HG03565 (cell line): ENCODE data around the gene GRM1.

Source experiments
- ATAC-seq: cut with Tn5 transposase; IDR thresholded peaks from one replicate; pipeline ENCODE4 v1.9.1; 2021; ENCODE audit warnings: mild to moderate bottlenecking, moderate library complexity; ENCODE audit not compliant: unreplicated experiment

The GRM1 gene

DNA sequence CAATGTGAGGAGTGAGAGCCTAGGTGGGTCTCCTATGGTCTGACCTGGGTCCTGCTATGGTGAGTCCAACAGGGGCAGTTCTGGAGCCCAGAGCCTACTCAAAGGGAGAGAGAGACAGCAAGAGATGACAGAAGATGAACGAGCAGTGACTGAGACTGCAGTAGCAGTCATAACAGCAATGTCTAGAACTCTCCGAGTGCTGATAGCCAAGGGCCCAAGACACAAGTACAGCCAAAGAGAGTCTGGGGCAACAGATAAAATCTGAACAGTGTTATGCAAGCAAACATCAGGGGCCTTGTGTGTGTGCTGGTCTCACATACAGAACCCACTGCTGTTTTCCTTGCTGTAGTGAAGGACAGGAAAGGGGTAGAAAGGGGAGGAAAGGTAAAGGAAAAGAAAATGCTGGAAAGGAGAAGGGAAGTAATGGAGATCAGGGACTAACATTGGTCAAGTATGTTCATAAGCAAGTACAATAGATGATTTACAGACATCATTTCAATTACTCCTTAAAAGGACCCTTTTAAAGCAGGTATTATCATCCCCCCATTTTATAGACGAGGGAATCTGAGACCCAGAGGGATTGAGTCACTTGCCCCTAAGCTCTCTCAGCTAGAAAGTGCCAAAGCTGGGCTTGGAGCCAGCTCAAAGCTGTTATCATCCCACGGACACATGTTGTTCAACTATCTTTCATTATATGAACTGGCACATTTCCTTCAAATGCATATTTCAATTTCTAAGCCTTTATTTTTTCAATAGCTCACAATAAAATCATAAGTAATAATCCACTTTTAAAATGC, 332.5 kb downstream of the GRM1 start:
- no peak for ATAC-seq

DNA sequence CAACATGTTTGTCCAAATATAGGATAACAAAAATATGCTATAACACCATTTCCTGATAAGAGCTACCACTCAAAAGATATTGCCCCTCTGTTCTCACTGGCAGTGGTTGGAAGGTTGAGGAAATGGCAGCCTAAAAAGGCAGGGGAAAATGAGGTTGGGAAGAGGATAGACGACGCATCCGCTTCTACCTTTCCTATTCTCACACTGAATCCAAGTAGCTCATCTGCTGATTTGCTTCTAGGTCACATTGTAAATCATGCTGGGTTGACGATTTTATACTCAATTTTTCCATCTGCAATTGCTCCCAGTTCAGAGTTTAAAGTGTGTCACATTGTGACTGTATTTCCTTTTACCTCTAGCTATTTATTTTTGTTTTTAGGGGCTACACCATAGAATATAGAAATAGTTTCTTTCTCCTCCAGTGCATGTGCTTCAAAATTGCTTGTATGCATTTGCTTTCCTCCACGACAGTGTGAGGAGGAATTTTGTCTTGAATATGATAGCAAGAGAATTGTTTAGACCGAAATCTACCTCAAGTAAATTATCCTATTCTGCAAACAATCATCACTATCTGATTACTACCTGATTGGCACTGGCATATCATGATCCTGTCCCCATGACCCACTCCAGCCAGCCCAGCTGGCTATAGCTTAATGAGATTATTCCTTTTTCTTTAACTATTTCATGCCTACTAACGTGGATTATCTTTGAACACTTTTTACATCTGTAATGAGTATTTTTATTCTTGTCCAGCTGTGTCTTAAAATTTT, 335.2 kb downstream of the GRM1 start:
- ATAC-seq = no peak

DNA sequence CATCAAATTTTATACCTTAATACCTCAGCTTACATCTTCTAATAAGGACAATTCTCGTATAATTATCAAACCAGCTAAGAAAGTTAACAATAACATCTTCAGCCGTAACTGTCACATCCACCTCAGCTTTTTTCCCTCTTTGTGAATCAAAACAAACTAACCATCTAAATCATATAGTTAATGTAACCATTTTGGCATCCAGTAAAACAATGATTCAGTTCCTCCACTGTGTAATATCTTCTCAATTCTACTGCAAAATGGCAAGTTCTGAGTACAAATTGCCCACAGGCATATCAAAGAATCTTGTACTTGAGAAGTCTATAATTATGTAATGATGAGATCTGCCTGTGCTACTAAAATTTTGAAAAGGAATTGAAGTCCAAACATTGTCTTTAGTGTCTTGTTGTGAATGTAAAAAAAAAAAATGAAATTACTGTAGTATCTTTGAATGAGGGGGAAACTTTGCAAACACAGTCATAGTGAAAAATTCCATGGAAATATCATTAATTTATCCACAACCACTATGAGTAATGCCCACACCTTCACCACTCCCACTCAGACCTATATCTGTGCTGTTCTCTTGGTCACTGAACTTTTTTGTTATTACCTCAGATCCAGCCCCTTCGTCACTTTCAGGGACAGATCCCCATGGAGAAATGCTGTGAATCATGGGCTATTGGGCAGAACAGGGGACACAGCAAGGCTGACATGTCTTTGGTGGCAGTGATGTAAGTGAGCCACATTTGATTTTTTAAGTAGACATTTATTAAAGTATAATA, 336.1 kb downstream of the GRM1 start:
- ATAC-seq = no peak

DNA sequence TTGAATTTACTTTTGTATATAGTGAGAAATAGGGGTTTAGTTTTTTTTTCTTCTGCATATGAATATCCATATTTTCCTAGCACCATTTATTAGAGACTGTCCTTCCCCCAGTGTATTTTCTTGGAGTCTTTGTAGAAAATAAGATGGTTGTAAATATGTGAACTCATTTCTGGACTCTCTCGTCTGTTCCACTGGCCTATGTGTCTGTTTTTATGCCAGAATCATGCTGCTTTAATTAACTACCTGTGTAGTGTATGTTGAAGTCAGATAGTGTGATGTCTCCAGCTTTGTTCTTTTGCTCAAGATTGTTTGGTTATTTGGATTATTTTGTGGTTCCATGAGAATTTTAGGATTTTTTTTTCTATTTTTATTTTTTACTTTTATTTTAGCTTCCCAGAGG, 338.2 kb downstream of the GRM1 start:
- no peak for ATAC-seq

DNA sequence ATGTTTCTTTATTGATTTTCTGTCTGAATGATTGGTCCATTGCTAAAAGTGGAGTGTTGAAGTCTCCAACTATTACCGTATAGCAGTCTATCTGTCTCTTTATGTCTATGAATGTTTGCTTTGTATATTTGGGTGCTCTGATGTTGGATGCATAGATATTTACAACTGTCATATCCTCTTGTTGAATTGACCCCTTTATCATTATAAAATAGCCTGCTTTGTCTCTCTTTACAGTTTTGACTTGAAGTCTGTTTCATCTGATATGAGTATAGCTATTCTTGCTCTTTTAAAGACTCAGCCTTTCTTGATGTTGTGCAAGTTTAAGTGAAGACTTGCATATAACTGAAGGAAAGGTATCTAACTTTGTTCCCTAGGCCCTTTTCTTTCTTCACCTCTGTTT, 341.0 kb downstream of the GRM1 start:
- ATAC-seq = no peak

DNA sequence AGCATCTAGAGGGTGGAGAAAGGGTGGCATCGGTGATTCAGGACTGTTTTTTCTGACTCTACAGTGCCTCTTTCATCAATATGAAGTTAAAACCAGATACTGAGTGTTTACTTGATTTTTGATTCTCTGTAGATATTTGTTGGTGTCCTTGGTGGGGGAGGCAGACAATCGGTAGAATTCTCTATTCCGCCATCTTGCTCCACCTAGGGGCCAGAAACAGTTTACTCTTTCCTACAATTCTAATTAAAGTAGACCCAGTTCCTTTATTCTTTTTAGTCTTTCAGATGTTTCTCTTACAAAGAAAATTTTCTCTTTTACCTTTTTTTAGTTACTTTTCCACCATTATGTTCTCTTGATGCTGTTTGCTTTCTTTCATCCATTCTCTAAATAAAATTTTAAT, 352.6 kb downstream of the GRM1 start:
- no peak for ATAC-seq

DNA sequence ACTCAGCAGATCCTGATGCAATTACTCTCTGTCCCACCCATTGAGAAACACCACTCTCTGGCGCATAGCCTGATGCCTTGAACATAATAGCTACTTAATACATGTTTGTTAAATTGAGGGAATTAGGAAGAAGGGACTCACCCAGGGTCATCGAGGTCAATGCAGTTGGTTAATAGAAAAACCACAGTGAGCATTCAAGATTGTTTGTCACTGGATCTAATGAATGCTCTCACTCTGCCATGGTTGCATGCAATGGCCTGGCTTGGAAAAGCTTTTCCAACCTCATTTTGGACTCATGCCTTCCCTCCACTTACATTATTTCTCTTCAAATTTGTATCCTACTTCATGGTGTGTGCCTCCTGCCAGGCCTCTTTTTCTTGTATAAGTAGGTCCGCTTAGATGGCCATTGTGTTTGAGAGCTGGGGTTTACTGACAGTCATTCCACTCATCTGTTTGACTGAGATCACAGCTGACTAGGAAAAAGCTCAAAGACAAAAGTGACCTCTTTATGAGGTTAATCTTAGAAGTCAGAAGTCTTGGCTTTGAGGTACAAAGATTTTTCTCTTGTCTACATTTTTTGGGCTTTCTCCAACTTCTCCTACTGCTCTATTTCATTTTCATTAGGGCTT, 360.0 kb downstream of the GRM1 start:
- no peak for ATAC-seq

DNA sequence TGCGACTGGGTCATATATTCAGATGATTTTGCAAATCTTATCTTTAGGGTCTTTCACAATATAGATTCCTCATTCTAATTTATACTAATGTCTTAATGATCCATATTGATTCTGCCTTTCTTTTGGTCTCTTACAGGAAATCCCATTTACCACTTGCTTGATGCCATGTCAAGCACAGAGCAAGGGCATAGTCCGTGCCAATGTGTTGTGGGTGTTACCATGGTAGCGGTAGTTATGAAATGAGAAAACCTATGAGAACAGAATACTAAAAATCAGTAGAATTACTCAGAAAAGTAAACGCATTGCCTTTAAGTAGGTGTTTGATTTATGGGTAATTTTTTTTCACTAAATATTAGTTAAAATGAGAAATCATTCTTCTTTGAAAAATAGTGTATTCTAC, 360.9 kb downstream of the GRM1 start:
- no peak for ATAC-seq

DNA sequence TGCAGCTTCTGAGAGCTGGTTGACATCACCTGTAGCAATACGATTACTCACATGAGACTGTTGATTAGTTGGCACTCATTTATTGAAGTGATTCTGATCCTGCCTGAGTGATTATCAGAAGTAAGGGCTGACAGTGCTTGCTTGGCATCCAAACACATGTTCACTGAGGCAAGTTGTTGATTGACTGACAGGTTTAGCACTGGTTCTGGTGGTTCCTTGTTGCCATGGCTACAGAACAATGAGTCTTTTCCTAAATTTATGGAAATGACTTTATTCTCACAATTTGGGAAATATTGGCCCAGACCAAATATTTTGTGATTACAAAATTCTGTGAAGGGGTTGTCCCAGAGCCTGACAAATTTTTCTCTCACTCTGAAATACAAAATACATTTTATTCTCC, 368.8 kb downstream of the GRM1 start:
- ATAC-seq = no peak

DNA sequence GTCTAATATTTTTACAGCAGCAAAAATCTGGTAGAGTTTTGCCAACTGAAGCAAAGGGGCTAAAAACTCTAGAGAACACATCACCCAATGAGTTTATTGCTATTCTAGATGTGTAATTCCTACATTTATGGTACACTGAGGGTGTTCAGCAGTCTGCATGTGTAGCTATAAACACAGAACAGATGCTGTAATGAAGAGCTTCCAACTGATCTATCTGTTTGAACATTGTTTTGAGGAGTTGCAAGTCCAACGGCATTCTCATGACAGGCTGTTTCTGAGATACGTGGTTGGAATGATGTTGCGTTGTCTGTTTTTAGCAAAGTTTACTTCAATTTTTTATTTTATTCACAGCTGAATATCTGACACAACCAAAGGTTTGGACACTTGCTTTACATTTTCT, 373.6 kb downstream of the GRM1 start:
- no peak for ATAC-seq

DNA sequence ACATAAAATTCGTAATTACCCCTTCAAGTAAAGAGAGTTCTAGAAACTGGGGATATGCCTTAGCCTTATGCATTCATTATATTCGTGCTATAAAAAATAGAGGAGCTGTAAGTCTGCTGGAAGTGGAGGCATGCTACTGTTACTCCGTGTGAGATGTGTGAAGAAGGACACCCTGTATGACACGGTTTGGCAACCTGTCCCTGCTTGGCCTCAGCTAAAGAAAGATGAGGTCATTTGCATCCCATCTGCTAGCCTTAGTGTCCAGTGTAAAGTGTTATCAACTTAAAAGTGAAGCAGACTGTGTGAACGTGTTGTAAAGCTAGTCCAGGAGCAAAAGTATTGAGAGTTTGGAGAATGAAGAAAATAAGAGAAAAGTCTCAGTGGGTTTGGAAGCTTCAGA, 379.7 kb downstream of the GRM1 start:
- ATAC-seq = no peak

DNA sequence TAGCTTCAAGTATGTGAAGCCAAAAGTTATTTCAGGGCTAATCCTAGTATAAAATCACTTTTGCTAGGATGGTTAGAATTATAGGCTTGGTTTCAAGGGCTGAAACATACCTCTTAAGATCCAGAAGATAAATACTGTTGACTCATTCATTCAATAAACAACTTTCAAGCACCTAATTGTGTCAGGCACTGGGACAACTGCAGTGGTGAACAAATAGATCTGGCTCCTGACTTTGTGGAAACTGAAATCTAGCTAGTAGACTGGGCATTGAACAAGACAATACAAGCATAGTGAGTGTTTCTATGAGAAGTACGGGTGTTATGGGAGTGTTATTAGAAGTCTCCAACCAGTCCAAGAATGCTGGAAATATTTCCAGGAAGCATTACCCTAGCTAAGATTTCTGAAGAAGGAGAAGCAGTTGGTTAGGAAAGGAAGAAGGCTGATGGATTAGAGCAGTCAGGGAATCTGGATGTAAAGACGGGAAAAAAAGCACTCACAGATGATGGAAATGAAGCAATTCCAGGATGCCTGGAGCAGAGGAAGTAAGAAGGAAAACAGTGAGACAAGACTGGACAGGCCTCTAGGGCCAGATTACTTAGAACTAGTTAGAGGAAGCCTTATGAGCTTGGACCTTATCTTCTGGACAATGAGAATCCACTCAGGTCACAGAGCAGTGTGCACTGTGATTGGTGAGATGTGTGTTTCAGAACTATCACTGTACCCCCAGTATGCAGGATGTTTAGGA, 382.2 kb downstream of the GRM1 start:
- ATAC-seq = no peak

DNA sequence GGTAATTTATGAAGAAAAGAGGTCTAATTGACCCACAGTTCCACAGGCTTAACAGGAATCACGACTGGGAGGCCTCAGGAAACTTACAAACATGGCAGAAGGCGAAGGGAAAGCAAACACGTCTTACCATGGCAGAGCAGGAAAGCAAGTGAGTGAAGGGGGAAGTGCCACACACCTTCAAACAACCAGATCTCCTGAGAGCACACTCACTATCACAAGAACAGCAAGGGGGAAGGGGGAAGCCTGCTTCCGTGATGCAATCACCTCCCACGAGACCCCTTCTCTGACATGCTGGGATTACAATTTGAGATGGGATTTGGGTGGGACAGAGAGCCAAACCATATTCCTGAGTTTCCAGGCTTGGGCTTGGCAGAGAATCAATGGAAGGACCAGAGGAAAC, 390.7 kb downstream of the GRM1 start:
- no peak for ATAC-seq

DNA sequence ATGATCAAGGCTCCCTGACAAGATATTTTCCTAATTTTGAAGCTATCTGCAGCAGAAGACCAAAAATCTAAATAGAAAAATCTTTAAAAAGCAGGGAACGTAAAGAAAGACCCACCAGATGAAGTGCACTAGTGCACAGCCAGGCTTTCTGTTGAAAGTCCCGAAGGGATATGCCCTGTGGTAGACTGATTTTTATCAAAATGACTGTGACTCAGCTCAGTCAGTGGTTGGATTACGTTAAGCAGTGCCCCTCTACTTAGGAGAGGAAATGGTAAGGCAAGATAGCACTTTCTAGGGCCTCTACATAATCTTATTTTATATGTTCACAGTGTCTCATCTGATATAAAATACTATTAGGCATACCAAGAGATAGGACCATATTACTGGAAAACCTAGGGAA, 391.4 kb downstream of the GRM1 start:
- ATAC-seq = no peak

DNA sequence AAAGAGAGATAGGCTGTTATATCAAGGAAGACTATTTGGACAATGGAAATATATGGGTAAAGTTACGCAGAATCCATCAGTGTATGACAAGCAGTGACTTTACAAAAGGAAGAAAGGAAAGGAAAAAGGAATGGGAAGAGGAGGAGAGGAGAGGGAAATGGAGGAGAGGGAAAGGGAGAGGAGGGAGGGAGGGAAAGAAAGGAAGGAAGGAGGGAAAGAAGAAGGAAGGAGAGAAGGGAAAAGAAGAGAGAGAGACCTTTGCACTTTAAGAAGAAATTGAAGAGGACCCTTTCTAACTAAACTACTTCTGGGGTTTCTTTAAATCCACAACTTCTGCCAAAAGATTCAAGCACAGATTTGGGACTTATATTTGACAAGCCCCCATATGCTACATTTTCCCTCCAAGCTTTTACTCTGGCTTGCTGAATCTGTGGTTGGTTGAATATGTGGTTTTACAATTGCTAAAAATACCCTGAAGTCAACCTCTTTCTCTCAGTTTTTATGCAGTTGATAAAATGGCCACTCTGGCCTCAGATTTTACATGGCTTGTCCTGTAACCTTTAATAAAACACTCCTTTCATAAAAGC, 394.0 kb downstream of the GRM1 start:
- ATAC-seq = no peak

DNA sequence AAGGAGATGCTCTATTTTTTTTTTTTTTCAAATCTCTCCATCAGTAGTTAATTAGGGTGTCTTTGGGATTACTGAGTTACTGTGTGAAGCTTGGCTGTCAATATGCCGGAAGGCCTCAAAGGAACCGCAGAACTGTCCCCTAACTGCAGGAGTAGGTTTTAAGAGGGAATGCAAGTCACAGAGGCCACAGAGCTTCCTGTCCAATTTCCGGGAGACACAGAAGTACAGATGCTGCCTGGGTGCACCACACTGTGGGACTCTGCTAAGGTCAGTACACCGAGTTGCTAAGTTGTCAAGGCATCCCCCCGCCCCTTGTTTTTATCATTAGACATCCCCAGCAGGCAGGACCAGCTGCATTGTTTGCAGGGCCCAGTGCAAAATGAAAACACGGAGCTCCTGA, 394.6 kb downstream of the GRM1 start:
- no peak for ATAC-seq

DNA sequence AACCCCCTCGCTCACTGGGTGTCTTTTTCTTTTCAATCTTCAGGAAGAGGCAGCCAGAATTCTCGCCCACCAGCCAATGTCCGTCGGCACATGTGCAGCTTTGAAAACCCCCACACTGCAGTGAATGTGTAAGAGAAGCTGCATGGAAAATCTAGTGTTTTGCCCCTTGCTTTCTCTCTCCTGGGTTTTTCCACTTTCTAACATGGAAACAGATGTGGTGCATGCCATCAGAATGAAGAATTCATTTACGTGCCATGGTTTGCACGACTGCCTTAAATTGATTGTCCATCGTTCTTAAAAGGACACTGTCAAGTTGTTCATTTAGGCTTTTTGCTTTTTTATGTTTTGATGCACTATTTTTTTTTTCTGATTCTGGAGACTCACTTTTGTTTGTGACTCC, 397.7 kb downstream of the GRM1 start:
- ATAC-seq = no peak

DNA sequence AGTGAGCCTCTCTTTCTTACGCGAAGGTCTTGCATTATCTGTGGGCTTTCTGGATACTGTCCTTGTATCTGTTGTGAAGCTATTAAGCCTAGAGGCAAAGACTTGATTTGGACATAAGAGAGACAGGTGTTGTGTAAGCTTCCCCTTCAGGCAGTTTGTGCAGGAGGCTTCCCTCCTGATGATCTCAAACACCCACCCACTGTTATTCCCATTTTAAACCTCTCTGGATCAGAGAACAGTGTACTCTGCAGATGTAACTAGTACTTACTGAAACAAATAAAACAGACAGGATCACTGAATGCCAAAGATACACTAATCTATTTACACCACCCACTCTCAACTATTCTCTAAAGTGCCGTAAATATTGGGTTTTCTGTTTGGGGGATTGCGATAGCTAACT, 401.0 kb downstream of the GRM1 start:
- ATAC-seq = no peak

DNA sequence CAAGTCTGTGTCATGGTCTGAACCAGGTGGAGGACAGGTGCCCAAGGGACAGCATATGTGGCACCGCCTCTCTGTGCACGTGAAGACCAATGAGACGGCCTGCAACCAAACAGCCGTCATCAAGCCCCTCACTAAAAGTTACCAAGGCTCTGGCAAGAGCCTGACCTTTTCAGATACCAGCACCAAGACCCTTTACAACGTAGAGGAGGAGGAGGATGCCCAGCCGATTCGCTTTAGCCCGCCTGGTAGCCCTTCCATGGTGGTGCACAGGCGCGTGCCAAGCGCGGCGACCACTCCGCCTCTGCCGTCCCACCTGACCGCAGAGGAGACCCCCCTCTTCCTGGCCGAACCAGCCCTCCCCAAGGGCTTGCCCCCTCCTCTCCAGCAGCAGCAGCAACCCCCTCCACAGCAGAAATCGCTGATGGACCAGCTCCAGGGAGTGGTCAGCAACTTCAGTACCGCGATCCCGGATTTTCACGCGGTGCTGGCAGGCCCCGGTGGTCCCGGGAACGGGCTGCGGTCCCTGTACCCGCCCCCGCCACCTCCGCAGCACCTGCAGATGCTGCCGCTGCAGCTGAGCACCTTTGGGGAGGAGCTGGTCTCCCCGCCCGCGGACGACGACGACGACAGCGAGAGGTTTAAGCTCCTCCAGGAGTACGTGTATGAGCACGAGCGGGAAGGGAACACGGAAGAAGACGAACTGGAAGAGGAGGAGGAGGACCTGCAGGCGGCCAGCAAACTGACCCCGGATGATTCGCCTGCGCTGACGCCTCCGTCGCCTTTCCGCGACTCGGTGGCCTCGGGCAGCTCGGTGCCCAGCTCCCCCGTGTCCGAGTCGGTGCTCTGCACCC, 405.2 kb downstream of the GRM1 start:
- ATAC-seq = no peak
